ENCODE data around the gene RLBP1. TPM values are rescaled to one million over a fixed set of nuclear protein-coding genes. Genes with fewer than 3 reads are reported as not detected.

The RLBP1 gene
- total and polyA plus RNA-seq, 2 of the 4 experiments (the other 2 are of a cell fraction): not detected

DNA sequence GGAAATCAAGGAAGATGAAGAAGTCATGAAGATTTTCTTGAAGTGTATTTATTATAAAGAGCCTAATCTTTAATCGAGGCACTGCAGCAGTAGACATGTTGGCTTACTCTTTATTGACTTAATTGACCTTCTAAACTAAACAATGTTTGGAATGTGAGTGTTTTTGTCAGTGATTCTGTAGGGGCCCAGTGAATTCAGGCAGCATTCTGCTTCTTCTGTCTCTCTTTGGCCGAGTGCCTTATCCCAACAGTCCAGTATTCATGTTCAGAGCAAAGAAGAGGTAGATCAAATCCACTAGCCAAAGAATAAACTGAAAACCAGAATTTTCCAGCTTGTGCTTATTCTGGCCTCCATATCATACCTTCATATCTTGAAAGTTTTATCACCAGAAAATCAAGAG, 55.7 kb downstream of the RLBP1 start:
- H4K8ac ChIP-seq (ENCODE audit: low read depth in 2 of 2, low read length in 2 of 2): no peak overlapping the region
- H2BK120ac ChIP-seq (ENCODE audit: low read depth, low read length): no peak overlapping the region
- WGBS, 2 experiments (ENCODE audit: extremely low coverage in 2 of 2, insufficient read length in 1 of 2): no CpG with 5 or more reads among the region's 2 CpGs
- H3K14ac ChIP-seq (replicated peaks; ENCODE audit: low read depth, low read length): no peak overlapping the region
- no peak overlapping the region for H3K18ac ChIP-seq (ENCODE audit: low read depth, low read length)
- H3K79me1 ChIP-seq (ENCODE audit: low read depth in 1 of 2, low read length in 2 of 2): peaks cover 14 to 32% of the 10 kb centered on the region in 2 experiments
- H3K4me2 ChIP-seq (ENCODE audit: low read depth, low read length): peak overlapping the region; percentile 32; the same call in 1 of the 2 replicates
- no peak for TF ChIP-seq RFX5 (IDR thresholded peaks at IDR 0.05; ENCODE audit: low read depth, low read length)
- H3K27ac ChIP-seq (ENCODE audit: insufficient read depth, low read length): peak overlapping the region; percentile 17; the same call in 1 of the 2 replicates
- no peaks in the 10 kb centered on the region for H3K27me3 ChIP-seq (ENCODE audit: control insufficient read depth, insufficient read depth, low read length)
- no TSS peak for BruUV-seq (replicated peaks)
- no peak overlapping the region for H3K23ac ChIP-seq (ENCODE audit: low read depth, low read length)
- H3K9me1 ChIP-seq (ENCODE audit: insufficient read depth, low read length): peaks cover 13% of the 10 kb centered on the region
- peak; percentile 52; the same call in 1 of the 2 replicates for ATAC-seq (ENCODE audit: low read depth)
- peak; percentile 29 for DNase-seq
- CTCF ChIA-PET: no interaction called here
- H4K5ac ChIP-seq (ENCODE audit: low read depth, low read length): no peak overlapping the region
- POLR2A ChIA-PET (ENCODE audit: unreplicated experiment): interaction anchor here (1.0 kb wide), 1 partner anchor 78 kb away, joined by 3 read pairs; the partner anchor contains the start of gene ABHD2
- no peak overlapping the region for H3K4ac ChIP-seq (ENCODE audit: low read depth, low read length)
- no peaks in the 10 kb centered on the region; the same call in 1 of the 2 replicates for H3K36me3 ChIP-seq (ENCODE audit: control insufficient read depth, insufficient read depth, low read length)
- H4K20me1 ChIP-seq (ENCODE audit: insufficient read depth, low read length): no peaks in the 10 kb centered on the region
- no peak overlapping the region for H2BK5ac ChIP-seq (ENCODE audit: low read depth, low read length, poor library complexity, severe bottlenecking)
- no peak overlapping the region for H4K91ac ChIP-seq (ENCODE audit: insufficient read depth, low read depth, low read length)
- H2AK5ac ChIP-seq (ENCODE audit: low read depth, low read length): no peak overlapping the region
- H3K9me3 ChIP-seq (ENCODE audit: control insufficient read depth, insufficient read depth, low read length): no peaks in the 10 kb centered on the region
- no peak overlapping the region for H2AK9ac ChIP-seq (replicated peaks; ENCODE audit: low read depth, low read length, poor library complexity)
- H2AFZ ChIP-seq (replicated peaks; ENCODE audit: low read length, poor library complexity): no peak overlapping the region
- no peak overlapping the region; the same call in 1 of the 2 replicates for H3K9ac ChIP-seq (ENCODE audit: low read depth, low read length)
- H3K4me1 ChIP-seq (ENCODE audit: control insufficient read depth, insufficient read depth, low read length): peaks cover 16% of the 10 kb centered on the region
- H2BK15ac ChIP-seq (ENCODE audit: low read depth, low read length): no peak overlapping the region
- H3K56ac ChIP-seq (ENCODE audit: extremely low read depth, insufficient read depth, low read length): no peak overlapping the region
- dilution Hi-C loops (cut with HindIII; ENCODE audit: low sequenced_read_pairs, unreplicated experiment) (no loop called here), in situ Hi-C loops (cut with MboI; ENCODE audit: low sequenced_read_pairs) (loop anchor here (25.0 kb wide), 1 partner anchor 503 kb away; no protein-coding TSS in a partner anchor), intact Hi-C loops (cut with micrococcal nuclease) (no loop called here)
- H3K4me3 ChIP-seq (ENCODE audit: insufficient read depth, low read depth, low read length): no peak overlapping the region
- H2BK20ac ChIP-seq (ENCODE audit: low read depth, low read length): no peak overlapping the region
